Measurements from ENCODE around the gene PLCB3.
"Not testable (repeated sequence)": the region's sequence is repeated elsewhere in the genome, so short reads cannot be mapped to it uniquely, and the experiment has no call there.

Gene PLCB3

GRCh38 chr11:64238076-64238475, 13.3 kb upstream of the PLCB3 start:
- DNase-seq = no peak

DNA sequence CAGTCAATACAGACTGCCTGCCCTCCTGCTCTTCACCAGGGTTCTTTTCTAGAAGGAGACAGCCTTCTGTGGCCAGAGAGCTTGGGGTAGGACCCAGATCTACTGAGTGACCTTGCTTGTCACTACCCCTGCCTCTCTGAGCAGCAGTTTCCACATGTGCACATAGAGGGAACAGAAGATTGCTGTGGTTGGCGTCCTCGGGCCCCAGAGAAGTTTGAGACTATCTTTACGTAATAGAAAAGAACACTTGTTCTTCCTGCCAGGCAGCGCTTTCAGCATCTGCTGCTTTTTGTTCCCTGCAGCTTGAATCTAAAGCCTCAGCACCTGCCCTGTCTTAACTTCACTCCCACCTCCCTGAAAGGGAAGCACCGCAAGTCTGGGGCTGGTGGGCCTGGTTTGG, 12.3 kb upstream of the PLCB3 start:
- no peak for DNase-seq

GRCh38 chr11:64239662-64240434, 11.5 kb upstream of the PLCB3 start:
- DNase-seq = no peak

GRCh38 chr11:64240435-64241240, 10.7 kb upstream of the PLCB3 start, which contains the start of gene FKBP2:
Gene FKBP2, plus strand, starts transcription at chr11:64241095. Its CDS starts 1,293 bp downstream, at chr11:64242388.
- peak; percentile 99 for DNase-seq

- peak; percentile 100 for DNase-seq
These were observed 10.2 kb upstream of the PLCB3 start for GRCh38 chr11:64241241-64241490.

DNA sequence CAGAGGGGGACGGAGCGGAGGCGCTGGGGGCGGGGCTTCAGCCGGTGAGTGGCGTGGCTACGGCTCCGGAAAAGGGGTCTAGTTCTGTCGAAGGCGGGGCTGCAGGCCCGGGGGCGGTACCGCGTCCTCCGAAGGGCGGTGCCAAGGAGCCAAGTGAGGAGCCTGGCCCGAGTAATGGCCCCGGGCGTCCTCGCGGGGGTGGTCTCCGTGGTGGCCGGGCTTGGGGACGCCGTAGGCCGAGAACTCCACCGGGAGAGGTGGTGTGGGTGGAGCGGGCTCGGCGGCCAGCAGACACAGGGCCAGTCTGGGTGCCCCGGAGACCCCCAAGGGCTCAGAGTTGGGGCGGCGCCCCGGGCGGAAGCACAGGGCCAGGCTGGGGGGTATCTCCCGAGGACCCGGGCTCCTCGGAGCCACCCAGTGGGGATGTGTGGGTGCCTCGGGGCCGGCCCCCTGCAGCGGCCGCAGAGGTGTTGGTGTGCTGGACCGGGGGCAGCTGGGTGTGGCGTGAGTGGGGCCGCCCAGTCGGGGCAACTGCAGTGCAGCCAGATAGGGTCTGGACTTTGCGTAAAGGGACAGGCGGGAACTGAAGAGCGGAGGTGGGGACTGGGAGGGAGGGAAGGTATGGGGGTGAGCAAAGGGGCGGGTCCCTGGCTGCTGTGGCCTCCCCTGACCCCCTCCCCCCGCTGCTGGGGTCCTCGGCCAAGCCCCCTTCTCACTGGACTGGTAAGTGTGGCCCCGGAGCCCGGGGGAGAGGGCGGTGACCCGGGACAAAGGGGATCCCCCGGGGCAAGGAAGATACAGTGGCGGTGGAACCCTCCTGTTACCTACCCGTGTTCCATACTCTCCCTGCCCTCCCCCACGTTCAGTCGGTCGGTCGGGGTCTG, 9.6 kb upstream of the PLCB3 start:
- DNase-seq = no peak

GRCh38 chr11:64243236-64243854, 8.0 kb upstream of the PLCB3 start:
- no peak for DNase-seq

GRCh38 chr11:64244107-64244506, 7.2 kb upstream of the PLCB3 start:
- no peak for DNase-seq

DNA sequence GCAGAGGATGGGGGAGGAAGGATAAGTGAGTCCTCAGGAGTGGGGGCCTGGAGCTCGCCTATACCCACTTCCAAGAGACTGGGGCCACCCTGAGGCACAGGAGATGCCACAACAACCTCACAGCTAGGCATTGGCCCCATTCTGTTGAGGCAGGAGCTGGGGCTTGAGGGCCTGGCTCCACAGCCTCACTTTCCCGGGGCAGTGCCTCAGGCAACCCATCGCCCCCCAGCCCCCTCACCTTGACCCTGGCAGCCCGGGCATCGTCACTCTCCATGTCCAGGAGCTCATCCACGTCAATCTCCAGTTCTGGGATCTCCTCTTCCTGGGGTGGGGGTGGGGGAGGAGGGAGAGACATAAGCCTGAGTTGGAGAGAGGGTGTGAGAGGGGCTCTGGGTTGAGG, 6.4 kb upstream of the PLCB3 start:
- DNase-seq = no peak

- DNase-seq = no peak
These were observed 5.9 kb upstream of the PLCB3 start for GRCh38 chr11:64245401-64245796.

GRCh38 chr11:64245797-64246620, 5.3 kb upstream of the PLCB3 start:
- peak; percentile 86 for DNase-seq

DNA sequence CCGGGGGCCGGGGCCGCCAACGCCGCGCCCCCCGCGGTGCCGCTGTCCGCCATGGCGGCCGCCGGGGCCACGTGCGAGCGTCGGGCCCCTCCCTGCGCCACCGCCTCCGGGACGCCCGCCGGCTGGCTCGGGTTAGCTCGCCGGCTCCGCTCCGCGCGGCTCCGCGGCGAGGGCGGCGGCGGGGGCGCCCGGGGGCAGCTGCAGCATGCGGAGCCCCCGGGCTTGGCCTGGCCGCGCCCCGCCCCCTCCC, 4.8 kb upstream of the PLCB3 start:
- DNase-seq = not testable (repeated sequence)

- peak; percentile 90 for DNase-seq
These were observed 4.2 kb upstream of the PLCB3 start, which contains the start of gene PPP1R14B for GRCh38 chr11:64246871-64247728. Gene PPP1R14B, minus strand, starts transcription at chr11:64246943. Its CDS starts 270 bp downstream, at chr11:64246673.

DNA sequence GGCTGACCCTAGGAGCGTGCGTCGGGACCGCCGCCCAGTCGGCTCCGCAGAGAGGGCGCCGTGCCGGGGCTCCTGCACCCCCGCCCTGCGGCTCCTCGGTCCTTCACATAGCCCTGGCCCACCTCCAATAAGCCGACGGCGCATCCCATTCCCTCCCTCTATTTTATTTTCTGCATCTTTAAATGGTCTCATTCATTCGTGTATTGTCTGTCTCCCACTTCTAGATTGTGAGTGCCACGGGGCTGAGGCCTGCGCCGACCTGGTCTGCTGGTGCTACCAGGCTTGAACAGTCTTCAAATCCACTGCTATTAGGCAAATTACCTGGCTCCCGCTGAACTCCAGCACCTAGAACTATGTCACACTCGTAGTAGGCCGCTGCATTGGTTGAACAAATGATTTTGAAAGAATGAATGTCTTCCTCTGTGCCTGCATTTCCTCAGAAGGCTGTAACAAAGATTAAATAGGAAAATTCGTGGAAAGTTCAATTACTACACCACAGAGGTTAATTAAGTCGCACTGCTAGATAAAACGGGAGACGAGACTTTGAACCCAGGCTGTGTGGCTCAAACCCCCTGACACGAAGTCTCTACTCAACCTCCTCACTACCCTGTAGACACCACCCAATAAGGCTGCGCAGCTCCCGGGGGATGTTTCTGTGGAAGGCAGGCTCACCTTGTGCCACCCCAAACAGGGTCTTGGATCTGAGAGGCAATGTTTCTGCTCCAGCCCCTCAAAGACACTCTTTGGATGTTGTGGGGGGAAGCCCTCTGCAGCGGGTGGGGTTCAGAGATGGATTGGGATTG, 3.4 kb upstream of the PLCB3 start:
- no peak for DNase-seq

- DNase-seq = no peak
These were observed 2.8 kb upstream of the PLCB3 start for GRCh38 chr11:64248578-64248977.

DNA sequence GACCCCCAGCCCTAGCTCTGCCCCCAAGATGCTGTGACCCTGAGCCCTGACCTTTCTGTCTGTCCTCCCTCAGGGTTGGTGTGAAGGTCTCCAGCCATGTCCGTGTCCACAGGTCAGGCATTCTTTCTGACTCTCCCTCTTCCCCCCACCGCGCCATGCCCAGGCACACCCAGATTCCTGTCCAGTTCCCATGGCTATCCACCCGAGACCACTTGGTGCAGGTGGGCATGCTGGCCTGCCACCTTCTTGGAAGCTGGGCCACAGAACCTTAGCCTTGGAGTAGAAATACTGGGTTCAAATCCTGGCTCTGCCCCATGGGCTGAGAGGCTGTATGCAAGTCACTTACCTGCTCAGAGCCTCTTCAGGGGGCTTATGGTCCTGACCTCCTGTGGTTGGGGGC, 2.3 kb upstream of the PLCB3 start:
- no peak for DNase-seq

DNA sequence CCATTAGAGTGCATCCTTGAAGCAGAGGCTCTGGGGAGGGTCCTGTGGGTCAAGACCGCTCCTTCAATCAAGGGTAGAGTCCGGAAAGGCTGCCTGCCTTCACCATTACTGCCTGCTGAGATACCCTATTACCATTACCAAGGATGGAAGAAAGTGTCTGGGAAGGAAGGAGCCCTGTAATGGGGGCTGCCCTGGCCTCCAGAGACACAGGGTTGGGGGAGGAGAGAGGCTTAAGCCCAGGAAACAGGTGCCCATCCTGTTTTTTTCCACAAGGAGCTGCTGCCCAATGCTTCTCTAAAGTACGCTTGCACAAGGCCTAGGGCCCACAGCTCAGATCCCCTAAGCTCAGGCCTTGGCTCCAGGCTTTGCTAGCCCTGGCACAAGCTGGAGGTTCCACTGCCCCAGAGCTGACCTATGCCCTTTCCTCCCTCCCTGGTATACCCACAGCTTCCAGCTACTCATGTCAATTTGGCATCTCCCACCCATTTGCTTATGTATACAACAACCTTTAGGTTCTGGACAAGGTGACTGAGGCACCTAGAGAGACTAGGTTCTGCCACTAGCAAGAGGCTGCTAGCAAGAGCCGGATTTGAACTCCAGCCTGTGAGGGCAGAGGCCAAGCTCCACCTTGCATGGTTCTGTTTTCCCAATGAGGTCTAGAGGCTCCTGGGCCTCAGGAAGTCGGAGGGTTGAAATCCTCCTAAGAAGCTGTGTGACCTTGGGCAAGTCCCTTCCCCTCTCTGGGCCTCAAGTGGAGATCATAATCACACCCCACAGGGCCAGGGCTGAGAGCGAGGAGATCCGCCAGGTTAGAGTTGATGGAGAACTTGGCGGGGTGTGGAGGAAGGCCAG, 1.5 kb upstream of the PLCB3 start:
- DNase-seq = no peak

DNA sequence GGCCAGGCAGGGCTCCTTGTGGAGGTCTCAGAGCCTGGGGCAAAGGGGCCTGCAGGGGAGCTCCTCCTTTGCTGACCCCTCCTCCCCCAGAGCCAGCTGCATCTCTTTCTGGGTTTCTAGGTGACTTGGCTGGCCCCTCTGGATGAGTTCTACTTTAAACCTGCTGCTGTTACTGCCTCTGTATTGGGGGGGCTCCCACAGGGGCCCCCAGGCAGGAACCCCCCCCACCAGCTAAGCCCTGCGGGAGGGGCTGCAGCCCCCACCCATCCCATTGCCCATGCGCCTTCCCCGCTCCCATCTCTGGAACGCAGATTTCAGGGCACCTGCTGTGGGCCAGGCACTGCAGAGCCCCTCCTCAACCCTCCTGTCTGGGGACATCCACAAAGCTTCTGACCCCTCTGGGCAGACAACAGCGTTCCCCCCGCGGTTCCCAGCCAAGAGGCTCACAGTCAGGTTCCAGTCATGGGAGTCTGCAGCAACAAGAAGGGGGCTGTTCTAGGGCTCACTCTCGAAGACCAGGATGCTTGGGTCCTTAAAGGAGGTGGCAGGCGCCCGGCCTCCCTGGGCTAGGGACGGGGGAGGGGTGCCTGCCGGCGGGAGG, 815 bp upstream of the PLCB3 start:
- no peak for DNase-seq

DNA sequence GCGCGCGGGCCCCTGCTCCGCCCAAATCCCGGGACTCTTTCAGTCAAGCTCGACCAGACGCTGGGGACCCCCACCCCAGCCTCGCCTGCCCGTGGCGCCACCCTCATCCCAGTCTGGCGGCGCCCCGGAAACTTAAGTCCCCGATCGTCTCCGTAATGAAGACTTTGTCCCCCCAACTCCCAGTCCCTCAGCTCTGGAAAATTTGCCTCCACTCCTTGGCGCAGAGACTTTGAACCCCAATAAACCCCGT, 348 bp downstream of the PLCB3 start:
- DNase-seq = no peak

Measured in activated CD8-positive, alpha-beta memory T cell treated with anti-CD3 and anti-CD28 coated beads, Interleukin-2, amount 50 U/mL, for 48 hours (primary cell).